ENCODE results near the gene STBD1.

Gene STBD1

DNA sequence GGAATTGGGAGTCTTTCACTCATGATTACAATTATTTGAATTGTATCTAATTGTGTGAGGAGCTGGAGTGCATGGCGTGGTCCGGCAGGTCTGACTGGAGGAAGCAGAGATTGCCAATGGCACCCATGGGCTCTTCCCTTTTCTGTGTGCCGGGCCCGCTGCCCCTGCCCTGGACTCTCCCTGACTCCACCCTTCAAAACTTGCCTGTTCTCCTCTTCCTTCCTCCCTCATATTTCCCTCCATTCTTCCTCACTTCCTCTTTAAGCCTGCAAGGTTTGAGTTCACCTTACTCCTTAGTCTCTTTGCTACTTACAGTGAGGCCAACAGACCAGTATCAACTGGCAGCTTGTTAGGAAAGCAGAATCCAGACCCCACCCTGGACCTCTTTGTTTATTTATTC lies 6.5 kb upstream of the STBD1 start:
- no peak overlapping the region for H3K4me3 ChIP-seq (ENCODE audit: low read depth, low read length)
- DNase-seq (ENCODE audit: low read depth): no peak
- TF ChIP-seq, protein P1, sequence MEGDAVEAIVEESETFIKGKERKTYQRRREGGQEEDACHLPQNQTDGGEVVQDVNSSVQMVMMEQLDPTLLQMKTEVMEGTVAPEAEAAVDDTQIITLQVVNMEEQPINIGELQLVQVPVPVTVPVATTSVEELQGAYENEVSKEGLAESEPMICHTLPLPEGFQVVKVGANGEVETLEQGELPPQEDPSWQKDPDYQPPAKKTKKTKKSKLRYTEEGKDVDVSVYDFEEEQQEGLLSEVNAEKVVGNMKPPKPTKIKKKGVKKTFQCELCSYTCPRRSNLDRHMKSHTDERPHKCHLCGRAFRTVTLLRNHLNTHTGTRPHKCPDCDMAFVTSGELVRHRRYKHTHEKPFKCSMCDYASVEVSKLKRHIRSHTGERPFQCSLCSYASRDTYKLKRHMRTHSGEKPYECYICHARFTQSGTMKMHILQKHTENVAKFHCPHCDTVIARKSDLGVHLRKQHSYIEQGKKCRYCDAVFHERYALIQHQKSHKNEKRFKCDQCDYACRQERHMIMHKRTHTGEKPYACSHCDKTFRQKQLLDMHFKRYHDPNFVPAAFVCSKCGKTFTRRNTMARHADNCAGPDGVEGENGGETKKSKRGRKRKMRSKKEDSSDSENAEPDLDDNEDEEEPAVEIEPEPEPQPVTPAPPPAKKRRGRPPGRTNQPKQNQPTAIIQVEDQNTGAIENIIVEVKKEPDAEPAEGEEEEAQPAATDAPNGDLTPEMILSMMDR (IDR thresholded peaks at IDR 0.05; ENCODE audit: low read depth, low read length, missing control alignments): no peak

DNA sequence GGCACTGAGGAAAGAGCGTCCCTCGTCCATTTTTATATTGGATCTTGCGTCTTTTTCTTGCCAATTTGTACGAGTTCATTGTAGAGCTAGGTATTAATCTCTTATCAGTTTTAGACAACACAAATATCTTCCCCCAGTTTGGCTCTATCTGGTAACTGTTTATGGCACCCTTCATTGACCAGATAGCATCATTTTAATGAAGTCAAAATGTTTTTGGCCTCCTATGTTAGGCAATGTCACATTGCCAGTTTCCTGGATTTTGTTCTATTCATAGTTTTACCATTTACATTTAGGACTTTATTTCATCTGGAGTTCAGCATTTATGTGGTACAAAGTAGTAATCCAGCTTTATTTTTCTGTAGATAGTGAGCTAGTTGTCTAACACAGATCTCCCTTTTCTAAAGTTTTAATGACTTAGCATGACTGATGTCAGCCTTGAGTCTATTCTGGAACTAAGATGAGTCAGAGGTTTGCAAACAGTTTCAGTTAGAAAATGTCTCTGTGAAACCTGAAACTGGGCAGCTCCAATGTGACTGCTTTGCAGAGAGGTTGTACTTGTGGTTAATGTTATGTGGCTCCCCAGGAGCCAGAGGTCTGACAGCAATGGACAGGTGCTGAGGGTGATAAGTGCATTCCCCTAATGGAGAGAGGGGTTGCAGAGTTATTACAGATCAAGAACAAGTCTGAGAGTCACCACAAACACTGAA lies 5.3 kb upstream of the STBD1 start:
- DNase-seq (ENCODE audit: low read depth): peak; percentile 94
- no peak overlapping the region for H3K4me3 ChIP-seq (ENCODE audit: low read depth, low read length)
- TF ChIP-seq, protein P1 (IDR thresholded peaks at IDR 0.05; ENCODE audit: low read depth, low read length, missing control alignments): no peak

DNA sequence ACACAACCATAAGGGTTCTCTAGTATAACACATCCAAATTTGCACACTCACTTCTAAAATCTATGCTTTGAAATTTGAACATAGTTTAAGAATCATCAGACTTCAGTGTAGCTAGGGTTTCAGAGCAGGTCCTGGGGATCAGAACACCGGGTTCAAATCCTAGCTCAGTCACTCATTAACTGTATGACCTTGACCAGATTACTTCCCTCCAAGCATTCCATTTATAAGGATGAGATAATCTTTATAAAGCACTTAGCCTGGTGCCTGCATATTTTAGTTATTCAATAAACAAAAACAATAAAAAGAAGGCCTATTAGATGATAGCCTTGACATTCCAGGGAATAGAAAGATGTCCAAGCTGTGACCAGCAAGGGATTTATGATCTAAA lies 4.8 kb upstream of the STBD1 start:
- DNase-seq (ENCODE audit: low read depth): no peak
- TF ChIP-seq, protein P1 (IDR thresholded peaks at IDR 0.05; ENCODE audit: low read depth, low read length, missing control alignments): no peak
- no peak overlapping the region for H3K4me3 ChIP-seq (ENCODE audit: low read depth, low read length)

DNA sequence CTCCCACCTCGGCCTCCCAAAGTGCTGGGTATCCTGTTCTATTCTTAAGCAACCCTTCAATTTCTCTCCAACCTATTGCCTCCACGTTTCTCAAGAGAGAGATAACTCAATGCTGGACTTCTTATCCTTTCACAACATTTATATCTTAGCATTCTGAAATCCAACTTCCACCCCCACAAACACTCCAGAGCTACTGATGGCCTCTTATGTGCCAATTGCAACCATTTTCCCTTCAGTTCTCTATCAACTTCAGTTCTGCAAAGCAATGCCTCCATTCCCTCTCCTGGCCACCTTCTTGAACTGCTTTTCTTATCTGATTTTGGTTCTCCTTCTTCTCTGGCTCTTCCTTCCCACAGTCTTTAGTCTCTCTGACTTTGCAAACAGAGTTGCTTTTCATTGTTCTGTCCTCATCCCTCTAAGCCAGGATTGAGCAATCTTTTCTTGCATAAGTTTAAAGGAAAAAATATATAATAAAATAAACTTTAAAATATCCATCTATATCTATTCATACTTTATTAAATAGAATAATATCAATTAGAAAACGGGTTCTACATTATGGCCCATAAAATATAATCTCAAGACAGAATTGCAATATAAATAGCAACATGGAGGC lies 3.6 kb upstream of the STBD1 start:
- TF ChIP-seq, protein P1 (IDR thresholded peaks at IDR 0.05; ENCODE audit: low read depth, low read length, missing control alignments): no peak
- no peak for DNase-seq (ENCODE audit: low read depth)
- no peak overlapping the region for H3K4me3 ChIP-seq (ENCODE audit: low read depth, low read length)

DNA sequence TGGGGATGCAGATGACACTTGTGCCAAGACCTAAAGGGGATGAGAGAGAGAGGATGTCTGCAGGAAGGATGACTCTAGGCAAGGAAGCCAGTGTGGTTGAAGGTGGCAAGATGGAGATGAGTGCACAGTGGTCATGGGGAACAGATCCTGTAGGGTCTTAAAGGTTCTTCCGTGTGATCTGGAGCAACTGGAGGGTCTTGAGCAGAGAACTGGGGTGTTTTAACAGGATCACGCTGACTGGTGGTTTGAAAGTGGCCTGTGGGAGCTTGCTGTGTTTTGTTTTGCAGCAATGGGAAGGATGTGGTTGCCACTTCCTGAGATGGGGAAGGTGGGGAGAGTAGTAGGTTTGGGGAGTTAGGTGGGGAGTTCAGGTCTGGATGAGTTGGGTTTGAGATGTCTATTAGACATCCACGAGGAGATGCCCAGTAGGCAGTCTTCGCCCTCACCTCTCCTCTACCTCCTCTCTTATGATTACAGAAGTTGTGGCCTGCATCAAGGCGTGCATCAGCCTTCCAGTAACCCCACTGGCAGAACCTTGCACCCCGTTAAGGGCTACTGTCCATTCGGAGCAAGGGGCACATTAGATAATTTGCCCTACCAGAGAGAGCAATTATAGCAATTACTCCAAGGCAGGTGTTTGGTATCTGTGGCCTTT lies 1.4 kb upstream of the STBD1 start:
- no peak for DNase-seq (ENCODE audit: low read depth)
- no peak overlapping the region for H3K4me3 ChIP-seq (ENCODE audit: low read depth, low read length)
- TF ChIP-seq, protein P1 (IDR thresholded peaks at IDR 0.05; ENCODE audit: low read depth, low read length, missing control alignments): no peak

DNA sequence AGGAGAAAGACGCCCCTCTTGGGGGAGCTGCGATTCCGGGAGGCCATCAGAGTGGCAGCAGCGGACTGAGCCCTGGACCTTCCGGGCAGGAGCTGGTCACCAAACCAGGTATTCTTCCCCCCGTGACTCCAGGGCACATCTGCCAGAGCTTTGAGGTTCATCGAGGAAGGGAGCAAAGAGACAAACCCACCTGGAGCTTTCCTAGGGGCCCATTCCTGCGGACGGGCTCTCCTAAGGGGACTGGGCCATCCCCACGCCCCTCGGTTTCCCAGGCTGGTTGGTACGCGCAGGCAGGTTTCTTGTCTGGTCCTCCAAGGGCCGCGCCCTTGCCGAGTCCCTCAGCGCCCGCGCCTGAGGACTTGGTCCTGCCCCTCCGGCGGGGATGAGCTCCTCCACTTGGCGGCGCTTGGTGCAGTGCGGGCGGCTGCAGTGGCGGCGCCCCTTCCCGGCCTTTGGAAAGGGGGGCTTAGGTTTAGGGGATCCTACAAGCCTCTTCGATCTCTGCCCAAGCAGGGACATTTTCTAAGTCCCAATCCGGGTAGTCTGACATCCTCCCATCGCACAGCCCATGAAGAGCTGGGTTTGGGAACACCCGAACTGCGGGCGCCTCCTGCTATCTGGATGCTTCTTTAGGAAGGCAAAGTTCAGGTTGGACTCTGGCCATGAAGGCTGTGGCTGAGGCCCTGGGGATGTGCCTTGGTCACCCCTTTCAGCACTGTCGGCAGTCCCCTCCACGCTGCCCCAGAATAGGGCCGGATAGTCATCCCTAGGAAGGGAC lies 538 bp downstream of the STBD1 start:
- DNase-seq (ENCODE audit: low read depth): no peak
- H3K4me3 ChIP-seq (ENCODE audit: low read depth, low read length): no peak overlapping the region
- TF ChIP-seq, protein P1 (IDR thresholded peaks at IDR 0.05; ENCODE audit: low read depth, low read length, missing control alignments): no peak
